ENCODE results near the gene SLMAP.

DNA sequence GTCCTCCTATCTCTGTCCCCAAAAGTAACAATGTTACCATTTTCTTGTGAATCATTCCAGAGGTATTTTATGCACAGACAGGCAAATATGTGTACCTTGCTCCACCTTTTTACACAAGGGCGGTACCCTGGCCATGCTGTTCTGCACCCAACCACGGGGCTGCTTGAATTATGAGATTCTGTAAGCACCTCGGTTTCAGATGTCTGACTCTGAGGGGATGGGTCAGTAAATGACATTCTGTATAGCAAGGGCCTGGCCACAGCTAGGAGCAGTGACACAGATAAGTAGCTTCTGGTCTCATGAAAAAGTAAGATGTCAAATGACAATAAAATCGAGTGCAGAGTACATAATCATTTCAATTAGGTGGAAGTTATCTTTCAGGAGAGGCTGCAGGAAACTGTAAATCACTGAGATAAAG, 221.7 kb downstream of the SLMAP start:
- TF ChIP-seq, protein P1, sequence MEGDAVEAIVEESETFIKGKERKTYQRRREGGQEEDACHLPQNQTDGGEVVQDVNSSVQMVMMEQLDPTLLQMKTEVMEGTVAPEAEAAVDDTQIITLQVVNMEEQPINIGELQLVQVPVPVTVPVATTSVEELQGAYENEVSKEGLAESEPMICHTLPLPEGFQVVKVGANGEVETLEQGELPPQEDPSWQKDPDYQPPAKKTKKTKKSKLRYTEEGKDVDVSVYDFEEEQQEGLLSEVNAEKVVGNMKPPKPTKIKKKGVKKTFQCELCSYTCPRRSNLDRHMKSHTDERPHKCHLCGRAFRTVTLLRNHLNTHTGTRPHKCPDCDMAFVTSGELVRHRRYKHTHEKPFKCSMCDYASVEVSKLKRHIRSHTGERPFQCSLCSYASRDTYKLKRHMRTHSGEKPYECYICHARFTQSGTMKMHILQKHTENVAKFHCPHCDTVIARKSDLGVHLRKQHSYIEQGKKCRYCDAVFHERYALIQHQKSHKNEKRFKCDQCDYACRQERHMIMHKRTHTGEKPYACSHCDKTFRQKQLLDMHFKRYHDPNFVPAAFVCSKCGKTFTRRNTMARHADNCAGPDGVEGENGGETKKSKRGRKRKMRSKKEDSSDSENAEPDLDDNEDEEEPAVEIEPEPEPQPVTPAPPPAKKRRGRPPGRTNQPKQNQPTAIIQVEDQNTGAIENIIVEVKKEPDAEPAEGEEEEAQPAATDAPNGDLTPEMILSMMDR (optimal IDR thresholded peaks at IDR 0.05 in 1 of 3, IDR thresholded peaks at IDR 0.05 in 1 of 3, conservative IDR thresholded peaks at IDR 0.05 in 1 of 3; ENCODE audit: extremely low read depth in 1 of 3, insufficient read depth in 2 of 3, low read length in 3 of 3): no peak
- TF ChIP-seq EZH2 (IDR thresholded peaks at IDR 0.05; ENCODE audit: low read length): no peak
